SH-SY5Y (cell line): ENCODE data around the gene FCHSD2.

Experiments used
- GATA2 ChIP-seq: IDR thresholded peaks from 2 replicates; pipeline ENCODE4 v1.6.1; 2011; ENCODE audit warnings: mild to moderate bottlenecking, low read depth, low read length
- GATA3 ChIP-seq: IDR thresholded peaks from 2 replicates; pipeline ENCODE4 v1.6.1; 2011; ENCODE audit warnings: low read depth, mild to moderate bottlenecking, low read length, moderate library complexity

Gene FCHSD2

GRCh38 chr11:72793425-72794367 is 348.4 kb downstream of the FCHSD2 start, which contains the start of gene STARD10:
Gene STARD10 (minus strand): TSS chr11:72794047. CDS start chr11:72781181, 12,866 bp downstream.
- TF ChIP-seq GATA3 (no peak), GATA2 (peak; percentile 25; the same call in 1 of the 2 replicates)

GRCh38 chr11:72793076-72793424 is 349.1 kb downstream of the FCHSD2 start:
- TF ChIP-seq GATA2, result no peak
- TF ChIP-seq GATA3, result no peak

- no peak for TF ChIP-seq GATA2
- no peak for TF ChIP-seq GATA3
Observed at GRCh38 chr11:72792437-72793021, 349.6 kb downstream of the FCHSD2 start.

GRCh38 chr11:72789493-72790131 is 352.5 kb downstream of the FCHSD2 start:
- no peak for TF ChIP-seq GATA3
- TF ChIP-seq GATA2, result no peak

GRCh38 chr11:72788241-72788640 is 353.9 kb downstream of the FCHSD2 start:
- TF ChIP-seq GATA3 (no peak), GATA2 (no peak)

GRCh38 chr11:72787216-72788104 is 354.7 kb downstream of the FCHSD2 start:
- TF ChIP-seq GATA3 (no peak), GATA2 (no peak)
